Ramos (cell line): ENCODE data around the gene IGF2.

Source experiments
- in situ Hi-C: fragments of 300-500 bp; cut with MboI; formaldehyde crosslinking; loops from one replicate; pipeline ENCODE4 v1.14.3; 2022; ENCODE audit warnings: low sequenced_read_pairs; ENCODE audit not compliant: unreplicated experiment

IGF2 gene

GRCh38 chr11:2108675-2109491, 30.3 kb downstream of the IGF2 start:
- in situ Hi-C loops = no loop called here

- in situ Hi-C loops = no loop called here
These were observed 31.1 kb downstream of the IGF2 start for GRCh38 chr11:2107941-2108630.

GRCh38 chr11:2107521-2107920, 31.7 kb downstream of the IGF2 start:
- in situ Hi-C loops = no loop called here

GRCh38 chr11:2106583-2107209, 32.5 kb downstream of the IGF2 start:
- in situ Hi-C loops = no loop called here

- in situ Hi-C loops = no loop called here
These were observed 33.7 kb downstream of the IGF2 start for GRCh38 chr11:2105511-2105910.

- in situ Hi-C loops = no loop called here
These were observed 34.4 kb downstream of the IGF2 start for GRCh38 chr11:2104524-2105440.

- in situ Hi-C loops = no loop called here
These were observed 35.3 kb downstream of the IGF2 start for GRCh38 chr11:2103668-2104523.

- in situ Hi-C loops = no loop called here
These were observed 36.3 kb downstream of the IGF2 start for GRCh38 chr11:2102883-2103213.

GRCh38 chr11:2102132-2102882, 36.9 kb downstream of the IGF2 start:
- in situ Hi-C loops = no loop called here

GRCh38 chr11:2101171-2101675, 38.0 kb downstream of the IGF2 start:
- in situ Hi-C loops = no loop called here

- in situ Hi-C loops = no loop called here
These were observed 38.6 kb downstream of the IGF2 start for GRCh38 chr11:2100361-2101170.

GRCh38 chr11:2099516-2100349, 39.5 kb downstream of the IGF2 start:
- in situ Hi-C loops = no loop called here

- in situ Hi-C loops = no loop called here
These were observed 40.3 kb downstream of the IGF2 start for GRCh38 chr11:2098691-2099515.

GRCh38 chr11:2097998-2098690, 41.0 kb downstream of the IGF2 start:
- in situ Hi-C loops = no loop called here

- in situ Hi-C loops = no loop called here
These were observed 41.7 kb downstream of the IGF2 start for GRCh38 chr11:2097356-2097997.
